Thoracic aorta (tissue), 2 donors: Measurements from ENCODE around the gene EPHA6. TPM values are rescaled to one million over a fixed set of nuclear protein-coding genes. Genes with fewer than 3 reads are reported as not detected.

Experiments used
- ATAC-seq: fragments of 150-250 bp; one replicate; pipeline ENCODE4 v1.8.0; 2017; ENCODE audit warnings: low read depth; ENCODE audit not compliant: insufficient number of reproducible peaks, low FRiP score
- DNase-seq: peaks from one replicate; pipeline ENCODE4 v3.0.0-alpha.2; 2020; ENCODE audit warnings: low spot score
- H3K27ac ChIP-seq, 2 donors: fragments of 200-600 bp; sonication (generic); 1 replicate in 1 of 2; 2 replicates in 1 of 2; pipeline ENCODE4 v1.5.1; 2016; ENCODE audit warnings: mild to moderate bottlenecking in 2 of 2, moderate library complexity in 2 of 2
- H3K27me3 ChIP-seq: fragments of 200-600 bp; sonication (generic); replicated peaks from 2 replicates; pipeline ENCODE4 v1.6.0; 2016; ENCODE audit warnings: mild to moderate bottlenecking; ENCODE audit not compliant: insufficient read depth
- H3K36me3 ChIP-seq: fragments of 200-600 bp; sonication (generic); one replicate; pipeline ENCODE4 v1.5.1; 2016
- H3K4me1 ChIP-seq, 2 donors: fragments of 200-600 bp; sonication (generic); 1 replicate in 1 of 2; 2 replicates in 1 of 2; pipeline versions ENCODE4 v1.5.1 to v1.6.0; 2016; ENCODE audit warnings: low read depth in 2 of 2, mild to moderate bottlenecking in 1 of 2; ENCODE audit not compliant: control insufficient read depth in 1 of 2
- H3K4me3 ChIP-seq: fragments of 200-600 bp; sonication (generic); 2 replicates; pipeline ENCODE4 v1.5.1; 2016; ENCODE audit warnings: mild to moderate bottlenecking
- H3K9me3 ChIP-seq: fragments of 200-600 bp; sonication (generic); 2 replicates; pipeline ENCODE4 v1.5.1; 2016
- CTCF ChIP-seq: fragments of 200-600 bp; sonication (generic); IDR thresholded peaks from one replicate; pipeline ENCODE4 v1.5.1; 2019; ENCODE audit warnings: antibody characterized with exemption
- total RNA-seq, 2 donors: library from RNA; depleted of rRNA; stranded (reverse); fragments of >200 nt; gene quantifications; one replicate each; pipeline versions ENCODE4 v1.1.0 to v1.2.3, GENCODE V29; 2016

The EPHA6 gene
- total RNA-seq, 2 donors from 2014 or later: 0.71 to 3.2 TPM

- ATAC-seq (no peak), DNase-seq (no peak)
- no peaks in the 10 kb centered on the region for H3K36me3 ChIP-seq
- TF ChIP-seq CTCF: no peak
- no peaks in the 10 kb centered on the region for H3K4me1 ChIP-seq
- no peaks in the 10 kb centered on the region for H3K27me3 ChIP-seq
- no peaks in the 10 kb centered on the region for H3K9me3 ChIP-seq
- H3K27ac ChIP-seq: no peak overlapping the region
- no peak overlapping the region for H3K4me3 ChIP-seq
Observed at GRCh38 chr3:97720417-97720816, 906.0 kb downstream of the EPHA6 start.

DNA sequence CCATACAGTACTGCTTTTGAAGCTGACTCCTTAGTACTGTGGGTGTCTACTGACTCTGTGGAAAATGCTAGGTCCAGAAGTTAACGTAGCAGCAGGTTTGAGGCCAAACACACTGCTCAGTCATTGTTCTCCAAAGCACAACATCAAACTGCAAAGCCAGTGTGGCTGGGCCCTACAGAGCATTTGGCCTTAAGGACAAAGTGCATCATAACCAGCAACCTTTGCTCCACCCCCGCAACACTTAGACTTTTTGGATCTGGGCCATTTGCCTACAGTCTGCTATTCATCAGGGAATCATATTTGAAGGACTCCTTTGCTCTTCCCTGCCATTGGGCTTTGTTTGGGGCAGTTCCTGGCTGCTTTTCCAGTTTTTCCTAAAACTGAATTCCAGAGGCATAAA is 907.1 kb downstream of the EPHA6 start:
- DNase-seq (no peak), ATAC-seq (no peak)
- Histone ChIP-seq H3K9me3 (no peaks in the 10 kb centered on the region), H3K27ac (no peak overlapping the region), H3K27me3 (no peaks in the 10 kb centered on the region), H3K4me1 (no peaks in the 10 kb centered on the region), H3K4me3 (no peak overlapping the region), H3K36me3 (no peaks in the 10 kb centered on the region)
- no peak for TF ChIP-seq CTCF

GRCh38 chr3:97736928-97737327 is 922.5 kb downstream of the EPHA6 start:
- no peak overlapping the region for H3K4me3 ChIP-seq
- no peaks in the 10 kb centered on the region for H3K27me3 ChIP-seq
- TF ChIP-seq CTCF: no peak
- no peak for ATAC-seq
- DNase-seq: no peak
- no peaks in the 10 kb centered on the region for H3K36me3 ChIP-seq
- H3K27ac ChIP-seq: no peak overlapping the region
- no peaks in the 10 kb centered on the region for H3K9me3 ChIP-seq
- no peaks in the 10 kb centered on the region for H3K4me1 ChIP-seq

DNA sequence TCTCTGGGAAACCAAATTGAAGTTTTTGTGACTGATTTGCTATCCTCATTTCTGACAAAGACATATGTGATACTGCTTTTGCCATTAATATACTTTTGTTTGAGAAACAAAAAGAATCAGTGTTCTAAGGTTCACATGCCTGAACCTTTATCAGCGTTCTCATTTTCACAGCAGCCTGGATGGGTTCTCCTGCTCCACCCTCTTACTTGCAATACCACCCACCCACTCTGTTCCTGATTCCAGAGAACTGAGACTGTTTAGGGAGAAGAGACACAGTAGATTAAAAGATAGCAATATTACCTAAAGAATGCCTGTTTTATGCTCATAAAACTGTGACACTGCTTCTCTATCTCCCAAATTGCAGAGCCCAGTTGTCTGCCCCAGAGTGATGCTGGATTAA is 924.4 kb downstream of the EPHA6 start:
- H3K9me3 ChIP-seq: no peaks in the 10 kb centered on the region
- H3K4me1 ChIP-seq: no peaks in the 10 kb centered on the region
- H3K27me3 ChIP-seq: no peaks in the 10 kb centered on the region
- H3K27ac ChIP-seq: no peak overlapping the region
- H3K36me3 ChIP-seq: no peaks in the 10 kb centered on the region
- no peak for ATAC-seq
- no peak for DNase-seq
- TF ChIP-seq CTCF: no peak
- H3K4me3 ChIP-seq: no peak overlapping the region

- no peak for TF ChIP-seq CTCF
- Histone ChIP-seq H3K27ac (no peak overlapping the region), H3K4me1 (no peaks in the 10 kb centered on the region), H3K9me3 (no peaks in the 10 kb centered on the region), H3K36me3 (no peaks in the 10 kb centered on the region), H3K27me3 (no peaks in the 10 kb centered on the region), H3K4me3 (no peak overlapping the region)
- ATAC-seq: no peak
- no peak for DNase-seq
Observed at GRCh38 chr3:97742036-97742435, 927.6 kb downstream of the EPHA6 start.
